HG03460 (cell line): ENCODE data around the gene TTC4.

Experiments
- ATAC-seq: cut with Tn5 transposase; IDR thresholded peaks from one replicate; pipeline ENCODE4 v1.9.1; 2021; ENCODE audit not compliant: unreplicated experiment

The TTC4 gene

DNA sequence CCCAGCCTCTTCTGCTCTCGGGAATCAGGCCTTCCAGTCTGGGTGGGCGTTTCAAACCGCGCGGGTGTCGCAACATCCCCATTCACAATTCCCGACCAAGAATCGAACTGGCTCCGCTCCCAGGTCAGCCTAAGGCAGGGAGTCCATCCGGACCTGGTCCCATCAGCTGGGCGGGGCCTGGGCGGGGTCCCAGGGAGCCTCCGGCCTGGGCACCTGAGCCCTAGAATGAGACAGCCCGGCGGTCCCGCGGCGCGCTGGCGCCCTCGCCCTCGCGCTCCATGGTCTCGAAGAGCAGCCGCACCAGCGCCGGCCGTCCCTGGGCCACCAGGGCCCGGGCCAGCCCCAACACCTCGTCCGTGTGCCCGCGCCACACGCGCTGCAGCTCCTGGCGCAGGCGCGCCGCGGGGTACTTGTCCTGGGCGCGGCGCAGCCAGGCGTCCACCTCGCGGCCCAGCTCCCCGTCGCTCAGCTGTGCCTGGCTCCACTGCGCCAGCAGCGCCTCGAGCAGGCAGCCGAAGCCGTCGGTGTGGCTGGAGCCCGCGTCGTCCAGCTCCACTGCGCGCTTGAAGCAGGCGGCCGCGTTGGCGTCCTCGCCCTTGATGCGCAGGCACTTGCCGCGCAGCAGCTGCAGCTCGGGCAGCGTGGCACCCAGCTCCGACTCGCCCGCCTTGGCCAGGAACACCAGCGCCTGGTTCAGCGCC lies 65.5 kb downstream of the TTC4 start:
- ATAC-seq, result no peak

DNA sequence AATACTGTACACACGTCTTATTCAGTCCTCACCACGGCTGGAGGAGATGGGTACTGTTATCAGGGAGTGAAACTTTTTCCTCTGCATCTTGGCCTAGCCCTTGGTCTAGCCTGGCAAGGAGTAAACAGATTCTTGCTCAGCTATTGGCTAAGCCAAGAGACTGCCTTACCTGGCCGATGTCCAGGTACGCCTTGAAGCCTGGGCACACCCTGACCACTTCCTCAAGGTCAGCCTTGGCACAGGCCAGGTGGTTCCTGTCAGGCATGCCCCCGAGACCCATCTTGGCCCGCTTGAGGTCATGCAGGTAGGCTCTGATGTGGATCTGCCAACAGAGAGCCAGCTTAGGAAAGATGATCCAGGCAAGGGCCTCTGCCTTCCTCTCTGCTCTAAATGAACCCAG lies 66.5 kb downstream of the TTC4 start:
- ATAC-seq, result no peak

DNA sequence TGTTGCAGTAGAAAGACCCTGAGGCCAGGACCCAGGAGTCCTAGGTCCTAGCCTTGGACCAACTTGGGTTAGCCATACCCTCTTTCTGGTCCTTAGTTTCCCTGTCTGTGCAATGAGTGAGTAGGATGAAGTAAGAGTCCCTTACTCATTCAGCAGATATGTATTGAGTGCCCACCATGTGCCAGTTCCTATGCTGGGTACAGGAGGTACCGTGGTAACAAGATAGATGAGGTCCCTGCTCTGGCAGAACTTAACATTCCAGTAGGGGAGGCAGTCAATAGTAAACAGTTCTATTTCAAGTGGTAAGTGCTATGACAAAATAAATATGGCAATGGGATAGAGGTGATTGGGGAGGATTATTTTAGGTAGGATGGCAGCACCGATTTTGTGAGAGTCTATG lies 66.9 kb downstream of the TTC4 start:
- no peak for ATAC-seq

DNA sequence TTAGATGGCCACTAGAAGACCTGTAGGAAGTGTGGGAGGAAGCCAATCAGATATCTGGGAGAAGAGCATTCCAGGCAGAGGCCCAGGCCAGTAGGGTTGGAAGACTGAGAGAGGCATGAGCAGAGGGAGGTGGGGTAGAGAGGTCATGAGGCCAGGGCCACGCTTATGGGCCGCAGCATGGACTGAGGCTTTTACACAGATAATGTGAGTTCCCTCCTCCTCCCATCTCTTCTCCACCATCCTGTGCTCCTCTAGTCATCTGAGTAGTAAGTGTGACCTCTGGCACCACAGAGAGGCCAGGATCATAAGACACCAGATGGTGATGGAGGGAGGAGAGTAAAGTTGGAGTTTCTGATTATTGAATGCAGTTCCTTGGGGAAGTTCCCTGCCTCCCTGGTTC lies 68.4 kb downstream of the TTC4 start:
- no peak for ATAC-seq

DNA sequence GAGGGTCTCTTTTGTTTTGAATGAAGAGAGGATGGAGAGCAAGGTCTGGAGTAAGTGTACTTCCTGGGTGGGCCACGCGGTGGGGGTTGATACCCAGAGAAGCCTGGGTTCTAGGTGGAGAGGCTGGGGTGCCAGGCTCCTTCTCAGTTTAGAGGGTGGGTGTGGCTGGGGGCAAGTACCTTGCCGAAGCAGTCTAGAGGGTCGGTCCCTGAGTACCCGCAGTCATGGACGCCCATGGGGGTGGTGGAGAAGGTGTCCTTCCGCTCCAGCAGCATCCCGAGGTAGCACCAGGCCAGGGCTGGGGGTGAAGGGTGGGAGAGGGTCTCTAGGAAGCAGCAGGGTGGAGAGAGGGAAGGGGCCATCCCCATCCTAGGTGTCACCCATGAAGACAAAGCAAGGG lies 71.1 kb downstream of the TTC4 start:
- ATAC-seq, result no peak

DNA sequence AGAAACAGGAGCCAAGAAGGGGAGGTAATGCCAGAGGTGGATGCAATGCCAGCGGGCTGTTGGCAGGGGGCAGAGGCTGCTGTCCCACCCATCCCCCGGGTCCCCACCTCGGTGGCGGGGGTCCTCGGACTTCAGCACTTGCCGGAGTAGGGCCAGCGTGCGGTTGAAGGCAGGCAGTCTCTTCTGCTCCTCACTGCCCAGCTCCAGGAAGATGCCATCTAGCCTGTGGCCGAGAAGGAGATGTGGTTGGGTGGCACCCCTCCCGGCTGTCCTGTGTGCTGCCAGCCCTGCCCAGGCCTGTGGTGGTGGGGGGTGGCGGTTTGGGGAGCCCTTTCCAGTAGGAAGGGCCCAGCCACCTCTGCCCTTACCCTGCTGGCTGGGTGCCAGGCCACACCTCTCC lies 71.9 kb downstream of the TTC4 start:
- ATAC-seq, result no peak

DNA sequence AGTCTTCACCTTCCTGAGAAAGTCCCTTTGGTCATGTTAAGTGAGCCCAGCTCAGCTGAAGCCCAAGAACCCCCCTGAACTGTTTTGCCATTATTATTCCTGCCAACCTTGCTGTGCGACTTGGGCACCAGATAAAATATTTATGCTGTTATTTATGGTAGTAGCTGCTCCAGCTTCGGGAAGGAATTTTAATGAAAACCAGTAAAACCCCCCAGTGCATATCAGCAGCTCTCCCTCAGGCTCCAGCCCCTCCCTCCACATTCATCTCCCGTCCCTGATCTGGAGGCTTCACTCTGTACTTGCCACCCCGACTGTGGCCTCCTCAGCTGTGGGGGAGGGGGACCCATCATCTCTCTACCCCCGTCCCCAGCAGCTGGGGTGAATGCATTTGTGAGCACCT lies 72.8 kb downstream of the TTC4 start:
- no peak for ATAC-seq

DNA sequence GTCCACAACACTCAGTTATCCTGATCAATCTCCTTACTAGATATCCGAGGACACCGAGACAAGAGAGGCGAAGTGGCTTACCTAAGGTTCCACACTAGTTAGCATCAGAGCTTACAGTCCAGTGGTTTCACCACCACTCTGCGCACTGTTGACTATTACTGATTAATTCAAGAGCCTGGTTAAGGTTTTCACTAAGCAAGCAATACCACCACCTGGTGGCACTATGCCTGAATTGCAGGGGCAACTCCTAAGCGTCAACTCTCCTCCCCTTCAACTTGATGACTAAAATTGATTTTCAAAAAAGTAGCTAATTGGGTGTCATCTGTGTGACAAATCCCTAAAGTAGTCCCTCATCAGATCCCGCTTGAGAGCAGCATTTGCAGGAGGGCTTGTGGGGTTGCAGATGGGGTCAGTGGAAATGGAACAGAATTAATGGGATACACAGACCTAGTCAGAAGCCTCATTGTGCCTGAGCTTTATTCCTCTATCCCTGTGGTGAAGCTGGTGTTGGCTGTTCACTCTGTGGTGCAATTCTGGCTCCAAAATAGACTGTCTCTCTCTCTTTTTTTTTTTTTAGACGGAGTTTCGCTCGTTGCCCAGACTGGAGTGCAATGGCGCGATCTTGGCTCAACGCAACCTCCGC lies 76.3 kb downstream of the TTC4 start:
- no peak for ATAC-seq
